Measurements from ENCODE around the gene EDDM13.

DNA sequence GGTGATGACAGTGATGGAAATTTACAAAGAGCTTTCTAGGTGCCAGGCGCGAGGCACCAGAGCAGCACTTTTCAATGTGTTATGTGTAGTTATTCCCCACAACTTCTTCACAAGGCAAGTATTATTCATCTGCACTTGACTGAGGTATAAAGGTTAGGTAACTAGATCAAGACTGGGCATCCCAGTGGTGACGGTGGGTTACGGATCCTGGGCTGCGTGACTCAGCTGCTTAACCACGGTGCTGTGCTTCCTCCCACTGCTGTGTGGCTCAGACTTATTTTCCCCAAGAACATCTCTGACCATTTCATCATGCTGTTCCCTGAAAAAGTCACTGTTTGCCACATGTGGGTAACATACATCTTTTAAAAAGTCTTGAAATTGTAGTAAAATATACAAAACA, 19.3 kb downstream of the EDDM13 start:
- TF ChIP-seq, protein P1, sequence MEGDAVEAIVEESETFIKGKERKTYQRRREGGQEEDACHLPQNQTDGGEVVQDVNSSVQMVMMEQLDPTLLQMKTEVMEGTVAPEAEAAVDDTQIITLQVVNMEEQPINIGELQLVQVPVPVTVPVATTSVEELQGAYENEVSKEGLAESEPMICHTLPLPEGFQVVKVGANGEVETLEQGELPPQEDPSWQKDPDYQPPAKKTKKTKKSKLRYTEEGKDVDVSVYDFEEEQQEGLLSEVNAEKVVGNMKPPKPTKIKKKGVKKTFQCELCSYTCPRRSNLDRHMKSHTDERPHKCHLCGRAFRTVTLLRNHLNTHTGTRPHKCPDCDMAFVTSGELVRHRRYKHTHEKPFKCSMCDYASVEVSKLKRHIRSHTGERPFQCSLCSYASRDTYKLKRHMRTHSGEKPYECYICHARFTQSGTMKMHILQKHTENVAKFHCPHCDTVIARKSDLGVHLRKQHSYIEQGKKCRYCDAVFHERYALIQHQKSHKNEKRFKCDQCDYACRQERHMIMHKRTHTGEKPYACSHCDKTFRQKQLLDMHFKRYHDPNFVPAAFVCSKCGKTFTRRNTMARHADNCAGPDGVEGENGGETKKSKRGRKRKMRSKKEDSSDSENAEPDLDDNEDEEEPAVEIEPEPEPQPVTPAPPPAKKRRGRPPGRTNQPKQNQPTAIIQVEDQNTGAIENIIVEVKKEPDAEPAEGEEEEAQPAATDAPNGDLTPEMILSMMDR (IDR thresholded peaks at IDR 0.05): no peak
- no peak for TF ChIP-seq POLR2A (IDR thresholded peaks at IDR 0.05)

Data from right lobe of liver (tissue), 4 donors.